GM23338 (cell line): ENCODE data around the gene TMEM174. TPM values are rescaled to one million over a fixed set of nuclear protein-coding genes. Genes with fewer than 3 reads are reported as not detected.

Source experiments
- POLR2AphosphoS5 ChIP-seq: IDR thresholded peaks from 2 replicates; pipeline ENCODE4 v1.6.1; 2016; ENCODE audit warnings: antibody characterized with exemption, low read depth
- polyA plus RNA-seq: library from polyadenylated mRNA; unstranded; fragments of >200 nt; fragmentation: Nextera tagmentation; extraction: Ambion mirVana; gene quantifications from 2 replicates; pipeline ENCODE4 v1.2.1, GENCODE V29; 2016
- total RNA-seq: library from RNA; depleted of rRNA; stranded (reverse); fragments of >200 nt; shearing (Covaris generic); gene quantifications from 2 replicates; pipeline ENCODE4 v1.2.3, GENCODE V29; 2014
- TF ChIP-seq, protein P1 (sequence below): fragments of 250-450 bp; sonication (Bioruptor Pico); IDR thresholded peaks from 2 replicates; pipeline ENCODE4 v1.5.0; 2020; ENCODE audit warnings: mild to moderate bottlenecking, moderate library complexity
- TF ChIP-seq, protein P2 (sequence below): IDR thresholded peaks from one replicate; pipeline ENCODE4 v1.6.1; 2018; ENCODE audit warnings: antibody characterized with exemption; ENCODE audit not compliant: unreplicated experiment
- TF ChIP-seq, protein P3 (sequence below), 2 experiments: fragments of 200-600 bp in 1 of 2; sonication (generic) in 1 of 2; conservative IDR thresholded peaks; 2 replicates each; pipeline versions ENCODE4 v1.5.1 to v1.6.1; 2016 to 2017; ENCODE audit warnings: antibody characterized with exemption in 2 of 2, low read depth in 2 of 2, mild to moderate bottlenecking in 2 of 2, moderate library complexity in 1 of 2

TMEM174 gene
- total and polyA plus RNA-seq, 2 experiments from 2014 or later, result not detected

DNA sequence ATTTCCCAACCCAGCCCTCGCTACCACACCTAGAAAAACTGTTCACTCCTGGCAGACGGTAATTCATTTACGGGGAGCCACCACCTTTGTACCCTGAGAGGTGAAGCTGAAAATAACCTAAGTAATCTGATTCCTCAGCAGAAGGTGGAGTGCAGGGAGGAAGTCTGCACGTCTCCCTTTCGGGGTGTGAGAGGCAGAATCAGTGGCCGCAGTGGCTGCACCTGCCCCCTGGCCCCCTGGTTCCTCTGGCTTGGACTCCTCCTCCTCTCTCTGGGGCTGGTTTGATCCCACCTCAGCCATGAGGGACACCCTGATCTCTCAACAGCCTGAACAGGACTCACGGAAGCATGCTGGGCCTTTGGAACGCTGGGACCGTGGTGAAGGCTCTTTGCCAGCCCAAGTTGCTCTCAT, 10.5 kb downstream of the TMEM174 start (continued):
- TF ChIP-seq, protein P1, sequence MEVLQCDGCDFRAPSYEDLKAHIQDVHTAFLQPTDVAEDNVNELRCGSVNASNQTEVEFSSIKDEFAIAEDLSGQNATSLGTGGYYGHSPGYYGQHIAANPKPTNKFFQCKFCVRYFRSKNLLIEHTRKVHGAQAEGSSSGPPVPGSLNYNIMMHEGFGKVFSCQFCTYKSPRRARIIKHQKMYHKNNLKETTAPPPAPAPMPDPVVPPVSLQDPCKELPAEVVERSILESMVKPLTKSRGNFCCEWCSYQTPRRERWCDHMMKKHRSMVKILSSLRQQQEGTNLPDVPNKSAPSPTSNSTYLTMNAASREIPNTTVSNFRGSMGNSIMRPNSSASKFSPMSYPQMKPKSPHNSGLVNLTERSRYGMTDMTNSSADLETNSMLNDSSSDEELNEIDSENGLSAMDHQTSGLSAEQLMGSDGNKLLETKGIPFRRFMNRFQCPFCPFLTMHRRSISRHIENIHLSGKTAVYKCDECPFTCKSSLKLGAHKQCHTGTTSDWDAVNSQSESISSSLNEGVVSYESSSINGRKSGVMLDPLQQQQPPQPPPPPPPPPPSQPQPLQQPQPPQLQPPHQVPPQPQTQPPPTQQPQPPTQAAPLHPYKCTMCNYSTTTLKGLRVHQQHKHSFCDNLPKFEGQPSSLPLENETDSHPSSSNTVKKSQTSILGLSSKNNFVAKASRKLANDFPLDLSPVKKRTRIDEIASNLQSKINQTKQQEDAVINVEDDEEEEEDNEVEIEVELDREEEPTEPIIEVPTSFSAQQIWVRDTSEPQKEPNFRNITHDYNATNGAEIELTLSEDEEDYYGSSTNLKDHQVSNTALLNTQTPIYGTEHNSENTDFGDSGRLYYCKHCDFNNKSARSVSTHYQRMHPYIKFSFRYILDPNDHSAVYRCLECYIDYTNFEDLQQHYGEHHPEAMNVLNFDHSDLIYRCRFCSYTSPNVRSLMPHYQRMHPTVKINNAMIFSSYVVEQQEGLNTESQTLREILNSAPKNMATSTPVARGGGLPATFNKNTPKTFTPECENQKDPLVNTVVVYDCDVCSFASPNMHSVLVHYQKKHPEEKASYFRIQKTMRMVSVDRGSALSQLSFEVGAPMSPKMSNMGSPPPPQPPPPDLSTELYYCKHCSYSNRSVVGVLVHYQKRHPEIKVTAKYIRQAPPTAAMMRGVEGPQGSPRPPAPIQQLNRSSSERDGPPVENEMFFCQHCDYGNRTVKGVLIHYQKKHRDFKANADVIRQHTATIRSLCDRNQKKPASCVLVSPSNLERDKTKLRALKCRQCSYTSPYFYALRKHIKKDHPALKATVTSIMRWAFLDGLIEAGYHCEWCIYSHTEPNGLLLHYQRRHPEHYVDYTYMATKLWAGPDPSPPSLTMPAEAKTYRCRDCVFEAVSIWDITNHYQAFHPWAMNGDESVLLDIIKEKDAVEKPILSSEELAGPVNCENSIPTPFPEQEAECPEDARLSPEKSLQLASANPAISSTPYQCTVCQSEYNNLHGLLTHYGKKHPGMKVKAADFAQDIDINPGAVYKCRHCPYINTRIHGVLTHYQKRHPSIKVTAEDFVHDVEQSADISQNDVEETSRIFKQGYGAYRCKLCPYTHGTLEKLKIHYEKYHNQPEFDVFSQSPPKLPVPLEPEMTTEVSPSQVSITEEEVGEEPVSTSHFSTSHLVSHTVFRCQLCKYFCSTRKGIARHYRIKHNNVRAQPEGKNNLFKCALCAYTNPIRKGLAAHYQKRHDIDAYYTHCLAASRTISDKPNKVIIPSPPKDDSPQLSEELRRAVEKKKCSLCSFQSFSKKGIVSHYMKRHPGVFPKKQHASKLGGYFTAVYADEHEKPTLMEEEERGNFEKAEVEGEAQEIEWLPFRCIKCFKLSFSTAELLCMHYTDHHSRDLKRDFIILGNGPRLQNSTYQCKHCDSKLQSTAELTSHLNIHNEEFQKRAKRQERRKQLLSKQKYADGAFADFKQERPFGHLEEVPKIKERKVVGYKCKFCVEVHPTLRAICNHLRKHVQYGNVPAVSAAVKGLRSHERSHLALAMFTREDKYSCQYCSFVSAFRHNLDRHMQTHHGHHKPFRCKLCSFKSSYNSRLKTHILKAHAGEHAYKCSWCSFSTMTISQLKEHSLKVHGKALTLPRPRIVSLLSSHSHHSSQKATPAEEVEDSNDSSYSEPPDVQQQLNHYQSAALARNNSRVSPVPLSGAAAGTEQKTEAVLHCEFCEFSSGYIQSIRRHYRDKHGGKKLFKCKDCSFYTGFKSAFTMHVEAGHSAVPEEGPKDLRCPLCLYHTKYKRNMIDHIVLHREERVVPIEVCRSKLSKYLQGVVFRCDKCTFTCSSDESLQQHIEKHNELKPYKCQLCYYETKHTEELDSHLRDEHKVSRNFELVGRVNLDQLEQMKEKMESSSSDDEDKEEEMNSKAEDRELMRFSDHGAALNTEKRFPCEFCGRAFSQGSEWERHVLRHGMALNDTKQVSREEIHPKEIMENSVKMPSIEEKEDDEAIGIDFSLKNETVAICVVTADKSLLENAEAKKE (CRISPR knock-in tag), result no peak
- TF ChIP-seq, protein P2, sequence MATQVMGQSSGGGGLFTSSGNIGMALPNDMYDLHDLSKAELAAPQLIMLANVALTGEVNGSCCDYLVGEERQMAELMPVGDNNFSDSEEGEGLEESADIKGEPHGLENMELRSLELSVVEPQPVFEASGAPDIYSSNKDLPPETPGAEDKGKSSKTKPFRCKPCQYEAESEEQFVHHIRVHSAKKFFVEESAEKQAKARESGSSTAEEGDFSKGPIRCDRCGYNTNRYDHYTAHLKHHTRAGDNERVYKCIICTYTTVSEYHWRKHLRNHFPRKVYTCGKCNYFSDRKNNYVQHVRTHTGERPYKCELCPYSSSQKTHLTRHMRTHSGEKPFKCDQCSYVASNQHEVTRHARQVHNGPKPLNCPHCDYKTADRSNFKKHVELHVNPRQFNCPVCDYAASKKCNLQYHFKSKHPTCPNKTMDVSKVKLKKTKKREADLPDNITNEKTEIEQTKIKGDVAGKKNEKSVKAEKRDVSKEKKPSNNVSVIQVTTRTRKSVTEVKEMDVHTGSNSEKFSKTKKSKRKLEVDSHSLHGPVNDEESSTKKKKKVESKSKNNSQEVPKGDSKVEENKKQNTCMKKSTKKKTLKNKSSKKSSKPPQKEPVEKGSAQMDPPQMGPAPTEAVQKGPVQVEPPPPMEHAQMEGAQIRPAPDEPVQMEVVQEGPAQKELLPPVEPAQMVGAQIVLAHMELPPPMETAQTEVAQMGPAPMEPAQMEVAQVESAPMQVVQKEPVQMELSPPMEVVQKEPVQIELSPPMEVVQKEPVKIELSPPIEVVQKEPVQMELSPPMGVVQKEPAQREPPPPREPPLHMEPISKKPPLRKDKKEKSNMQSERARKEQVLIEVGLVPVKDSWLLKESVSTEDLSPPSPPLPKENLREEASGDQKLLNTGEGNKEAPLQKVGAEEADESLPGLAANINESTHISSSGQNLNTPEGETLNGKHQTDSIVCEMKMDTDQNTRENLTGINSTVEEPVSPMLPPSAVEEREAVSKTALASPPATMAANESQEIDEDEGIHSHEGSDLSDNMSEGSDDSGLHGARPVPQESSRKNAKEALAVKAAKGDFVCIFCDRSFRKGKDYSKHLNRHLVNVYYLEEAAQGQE, result no peak
- TF ChIP-seq, protein P3, sequence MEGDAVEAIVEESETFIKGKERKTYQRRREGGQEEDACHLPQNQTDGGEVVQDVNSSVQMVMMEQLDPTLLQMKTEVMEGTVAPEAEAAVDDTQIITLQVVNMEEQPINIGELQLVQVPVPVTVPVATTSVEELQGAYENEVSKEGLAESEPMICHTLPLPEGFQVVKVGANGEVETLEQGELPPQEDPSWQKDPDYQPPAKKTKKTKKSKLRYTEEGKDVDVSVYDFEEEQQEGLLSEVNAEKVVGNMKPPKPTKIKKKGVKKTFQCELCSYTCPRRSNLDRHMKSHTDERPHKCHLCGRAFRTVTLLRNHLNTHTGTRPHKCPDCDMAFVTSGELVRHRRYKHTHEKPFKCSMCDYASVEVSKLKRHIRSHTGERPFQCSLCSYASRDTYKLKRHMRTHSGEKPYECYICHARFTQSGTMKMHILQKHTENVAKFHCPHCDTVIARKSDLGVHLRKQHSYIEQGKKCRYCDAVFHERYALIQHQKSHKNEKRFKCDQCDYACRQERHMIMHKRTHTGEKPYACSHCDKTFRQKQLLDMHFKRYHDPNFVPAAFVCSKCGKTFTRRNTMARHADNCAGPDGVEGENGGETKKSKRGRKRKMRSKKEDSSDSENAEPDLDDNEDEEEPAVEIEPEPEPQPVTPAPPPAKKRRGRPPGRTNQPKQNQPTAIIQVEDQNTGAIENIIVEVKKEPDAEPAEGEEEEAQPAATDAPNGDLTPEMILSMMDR (conservative IDR thresholded peaks at IDR 0.05; ENCODE audit: low read depth in 2 of 2), result no peak
- TF ChIP-seq POLR2AphosphoS5, result no peak
